T1000 (cell line): Measurements from ENCODE around the gene ADIRF.
"Not testable (repeated sequence)": the region's sequence is repeated elsewhere in the genome, so short reads cannot be mapped to it uniquely, and the experiment has no call there.

Experiments
- DNase-seq: peaks from one replicate; lab custom pipeline; 2025; ENCODE audit warnings: mixed read lengths; lab: John Stamatoyannopoulos, UW

ADIRF gene

DNA sequence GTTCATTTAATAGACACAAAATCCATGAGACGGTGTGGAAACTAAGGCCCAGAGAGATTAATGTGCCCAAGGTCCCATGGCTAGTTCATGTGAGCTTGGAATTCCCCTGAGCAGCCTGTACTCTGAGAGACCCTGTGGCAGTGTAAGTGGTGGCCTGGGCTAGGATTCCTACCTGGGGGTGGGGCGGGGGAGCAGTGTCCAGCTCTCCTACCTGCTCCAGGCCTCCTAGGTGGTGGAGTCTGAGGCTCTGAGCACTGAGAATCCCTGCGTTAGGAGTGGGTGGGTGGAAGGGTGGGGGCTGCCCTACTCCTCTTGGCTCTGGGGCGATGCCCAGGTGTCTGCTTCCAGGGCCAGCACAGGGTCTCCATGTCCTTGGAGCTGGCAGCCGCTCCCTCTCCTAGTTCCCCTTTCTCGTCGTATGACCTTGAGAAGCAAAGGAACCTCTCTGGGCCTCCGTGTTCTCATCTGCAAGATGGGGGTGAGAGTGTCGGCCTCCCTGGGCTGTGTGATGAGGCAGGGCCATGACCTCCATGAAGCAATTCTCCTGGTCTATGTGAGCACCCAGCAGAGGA, 7.3 kb upstream of the ADIRF start:
- DNase-seq: no peak

DNA sequence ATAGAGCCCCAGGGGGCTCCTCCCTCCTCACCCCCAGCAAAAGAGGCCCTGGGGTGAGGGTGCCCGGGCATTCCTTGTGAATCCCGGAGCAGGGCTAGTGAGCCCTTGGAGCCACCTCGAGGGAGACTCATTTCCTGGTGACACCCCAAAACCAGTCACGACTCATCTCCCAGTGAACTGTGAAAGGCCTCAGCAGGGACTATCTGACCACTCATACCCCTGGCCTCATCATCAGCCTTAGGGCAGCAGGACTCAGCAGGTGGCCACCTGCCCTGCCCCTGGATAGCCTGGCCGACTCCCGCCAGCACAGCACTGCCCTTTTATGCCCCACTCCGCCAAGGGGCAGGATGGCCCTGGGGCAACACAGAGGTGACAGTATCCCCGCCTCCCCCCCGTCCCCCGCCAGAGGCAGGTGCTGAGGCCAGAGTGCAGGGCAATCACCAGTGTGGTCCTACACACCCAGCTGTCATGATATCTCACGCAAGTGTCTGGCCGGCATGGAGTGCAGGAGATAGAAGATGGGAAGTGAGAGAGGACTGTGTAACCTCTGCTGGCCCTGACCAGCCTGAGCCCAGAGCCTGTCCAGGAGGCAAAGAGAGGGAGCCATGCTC, 6.7 kb upstream of the ADIRF start:
- DNase-seq: peak; percentile 33

DNA sequence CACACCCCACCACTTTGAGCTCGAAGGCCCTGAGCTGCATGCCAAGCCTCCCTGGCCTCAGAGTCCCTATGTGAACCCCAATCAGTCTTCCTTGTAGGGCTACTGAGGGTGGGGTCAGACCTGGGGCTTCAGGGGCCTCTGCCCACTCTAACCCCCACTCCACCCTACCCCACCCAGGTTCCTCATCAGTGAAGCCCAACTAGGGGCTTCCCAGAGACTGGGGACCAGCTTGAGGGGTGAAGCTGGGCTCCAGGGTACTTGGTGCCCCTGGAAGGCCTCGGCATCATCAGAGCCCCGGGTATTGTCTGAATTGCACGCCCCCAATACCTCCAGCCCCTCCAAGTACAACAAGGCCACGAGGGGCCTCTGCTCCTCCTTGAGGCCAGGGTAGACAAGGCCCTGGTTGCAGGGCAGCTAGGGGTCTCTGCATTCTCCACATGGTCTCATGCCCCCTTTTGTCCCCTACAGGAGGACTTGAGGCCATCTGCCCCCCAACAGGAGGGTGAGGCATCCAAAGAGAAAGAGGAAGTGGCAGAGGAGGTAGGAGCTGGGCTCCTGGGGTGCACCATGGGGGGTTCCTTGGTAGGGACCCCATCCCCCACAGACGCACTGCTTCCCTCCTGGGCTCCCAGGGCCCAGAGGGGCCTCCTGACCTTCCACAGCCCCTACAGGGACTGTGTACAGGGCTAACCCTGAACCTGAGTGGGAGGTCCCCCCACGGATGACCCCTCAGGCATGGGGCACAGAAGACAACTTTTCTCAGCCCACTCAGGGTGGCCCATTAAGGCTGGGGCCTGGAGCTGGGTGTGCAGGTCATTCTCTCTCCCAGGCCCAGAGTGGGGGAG, 5.9 kb upstream of the ADIRF start:
- no peak for DNase-seq

DNA sequence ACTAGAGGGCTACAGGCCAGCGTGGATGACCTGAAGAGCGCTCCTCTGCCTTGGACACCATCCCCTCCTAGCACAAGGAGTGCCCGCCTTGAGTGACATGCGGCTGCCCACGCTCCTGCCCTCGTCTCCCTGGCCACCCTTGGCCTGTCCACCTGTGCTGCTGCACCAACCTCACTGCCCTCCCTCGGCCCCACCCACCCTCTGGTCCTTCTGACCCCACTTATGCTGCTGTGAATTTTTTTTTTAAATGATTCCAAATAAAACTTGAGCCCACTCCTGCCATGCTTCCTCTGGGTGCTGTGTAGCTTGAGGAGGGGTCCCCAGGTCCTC, 5.3 kb upstream of the ADIRF start:
- DNase-seq: no peak

DNA sequence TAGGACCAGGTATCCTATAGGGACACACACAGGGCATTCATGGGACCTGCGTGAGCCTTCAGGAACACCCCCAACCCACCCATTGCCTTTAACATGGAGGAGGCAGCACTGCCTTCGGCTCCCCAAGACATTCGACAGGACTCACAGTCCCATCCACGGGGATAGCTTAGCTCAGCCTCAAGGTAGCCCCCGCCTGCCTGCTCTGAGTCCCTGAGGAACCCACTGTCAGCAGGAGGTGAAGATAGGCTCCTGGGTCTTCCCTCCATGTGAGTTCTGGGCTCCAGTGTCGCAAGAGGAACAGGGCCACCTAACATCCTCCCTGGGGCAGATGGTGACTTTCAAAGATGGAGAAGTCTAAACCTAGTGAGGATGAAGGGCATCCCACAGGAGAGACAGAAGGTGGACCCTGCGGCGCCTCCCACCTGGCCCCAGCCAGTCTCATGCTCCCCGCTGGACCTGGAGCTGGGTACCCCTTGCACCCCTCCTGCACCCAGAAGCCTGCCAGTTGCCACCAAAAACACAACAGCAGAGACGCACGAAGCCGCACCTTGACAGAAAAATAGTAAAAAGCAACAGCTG, 4.9 kb upstream of the ADIRF start:
- DNase-seq: no peak

DNA sequence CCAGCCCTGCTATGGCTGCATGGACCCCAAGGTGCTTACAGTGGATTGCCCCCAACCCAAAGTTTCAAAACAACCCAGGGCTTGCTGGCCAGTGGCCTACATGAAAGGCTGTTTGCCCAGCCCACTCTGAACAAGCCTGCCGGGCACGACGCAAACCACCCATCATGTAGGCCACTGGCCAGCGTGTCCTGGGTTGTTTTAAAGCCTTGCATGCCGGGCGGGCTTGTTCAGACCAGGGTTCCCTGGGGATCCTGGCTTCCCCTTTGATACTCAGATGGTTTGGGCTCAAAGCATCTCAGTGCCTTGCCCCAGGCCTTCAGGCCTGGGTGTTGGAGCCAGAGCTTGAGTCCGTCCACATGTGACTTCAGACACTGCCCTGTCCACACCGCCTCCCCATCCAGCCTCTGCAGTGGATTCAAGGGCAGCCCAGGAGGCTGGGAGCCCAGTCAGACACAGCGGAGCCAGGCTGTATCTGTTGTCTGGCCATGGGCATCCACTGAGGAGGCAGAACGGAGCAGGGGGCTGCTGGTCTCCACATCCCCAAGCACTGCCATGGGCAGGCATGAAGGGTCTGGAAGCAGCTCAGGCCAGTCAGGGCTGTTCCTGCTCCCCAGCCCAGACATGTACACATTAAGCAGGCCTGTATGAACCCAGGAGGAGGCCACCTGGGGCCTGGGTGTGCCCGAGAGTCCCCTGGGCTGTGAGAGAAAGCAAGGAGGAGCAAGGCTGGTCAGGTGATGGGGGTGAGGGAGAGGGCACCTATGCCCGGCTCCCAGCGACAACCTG, 4.0 kb upstream of the ADIRF start:
- no peak for DNase-seq

DNA sequence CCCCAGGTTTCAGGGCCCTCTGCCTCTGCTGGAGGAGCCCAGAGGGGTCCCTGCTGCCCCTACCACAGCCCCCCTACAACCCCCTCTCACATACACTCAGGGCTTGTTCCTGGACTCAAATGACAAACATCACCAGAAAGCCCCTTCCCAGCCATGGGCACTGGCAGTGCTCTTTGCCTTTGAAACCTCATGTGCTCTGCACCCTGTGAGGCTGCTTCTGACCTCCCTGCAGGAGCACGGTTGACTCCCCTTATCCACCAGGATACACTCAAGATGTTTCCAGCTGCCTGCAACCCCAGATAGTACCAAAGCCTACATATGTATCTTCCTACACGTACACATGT, 3.5 kb upstream of the ADIRF start:
- DNase-seq: no peak

DNA sequence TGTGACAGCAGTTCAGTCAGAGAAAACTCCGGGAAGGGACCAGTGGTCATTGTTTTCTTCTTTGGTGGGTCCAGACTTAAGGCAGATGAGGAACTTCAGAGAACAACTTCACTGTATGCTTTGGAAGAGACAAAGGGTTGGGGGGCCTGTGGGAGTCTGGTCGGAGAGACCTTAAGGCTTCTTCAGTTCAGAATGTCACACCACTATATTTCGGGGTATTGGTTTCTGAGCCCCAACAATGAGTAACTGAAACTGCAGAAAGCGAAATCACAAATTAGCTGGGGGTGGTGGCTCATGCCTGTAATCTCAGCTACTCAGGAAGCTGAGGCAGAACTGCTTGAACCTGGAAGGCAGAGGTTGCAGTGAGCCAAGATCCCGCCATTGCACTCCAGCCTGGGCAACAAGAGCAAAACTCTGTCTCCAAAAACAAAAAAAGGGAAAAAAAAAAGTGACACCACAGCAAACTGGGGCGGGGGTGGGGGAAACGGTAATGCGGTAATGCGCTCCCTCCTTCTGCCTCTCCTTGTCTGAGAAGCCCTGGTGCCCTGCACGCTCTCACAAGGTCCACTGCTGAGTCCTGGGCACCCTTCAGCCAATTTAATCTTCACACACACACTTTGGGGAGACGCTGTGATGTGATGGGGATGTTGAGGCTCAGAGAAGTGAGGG, 2.2 kb upstream of the ADIRF start:
- no peak for DNase-seq

DNA sequence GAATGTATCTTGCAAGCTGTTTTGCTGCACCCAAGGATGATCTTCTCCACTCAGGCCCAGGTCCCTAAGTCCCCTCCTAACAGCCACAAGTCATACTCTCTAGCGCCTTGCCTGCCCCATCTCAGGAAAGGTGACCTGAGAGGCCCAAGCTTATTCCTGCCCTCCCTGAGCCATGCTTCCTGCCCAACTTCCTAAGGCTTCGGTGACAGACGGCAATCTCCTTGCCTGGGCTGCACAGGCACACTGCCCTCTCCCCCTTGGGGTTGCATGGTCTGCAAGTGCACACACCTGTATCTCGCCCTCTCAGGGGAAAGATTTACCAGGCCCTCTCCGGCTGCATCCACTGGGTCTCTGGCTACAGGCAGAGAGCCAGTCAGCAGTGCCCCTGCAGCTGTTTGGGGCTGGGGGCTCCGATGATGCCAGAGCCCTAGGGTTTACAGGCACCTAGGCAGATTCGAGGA, 771 bp upstream of the ADIRF start:
- DNase-seq: no peak

DNA sequence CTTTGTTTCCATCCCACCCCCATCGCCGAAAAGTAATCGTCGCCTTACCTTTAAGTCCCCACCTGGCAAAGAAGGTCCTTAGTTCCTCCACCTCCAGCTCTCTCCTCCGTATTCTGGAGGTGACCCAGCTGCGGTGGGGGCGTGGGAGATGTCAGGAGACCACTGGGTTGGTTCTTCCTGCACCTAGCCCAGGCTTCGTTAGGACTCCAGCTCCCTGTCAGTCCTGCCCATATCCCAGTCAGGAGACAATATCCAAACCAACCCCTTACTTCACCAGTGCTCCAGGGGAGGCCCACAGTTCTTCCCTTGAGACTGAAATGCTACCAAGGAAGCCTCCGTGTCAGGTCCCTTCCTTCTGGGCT, 693 bp downstream of the ADIRF start:
- no peak for DNase-seq

DNA sequence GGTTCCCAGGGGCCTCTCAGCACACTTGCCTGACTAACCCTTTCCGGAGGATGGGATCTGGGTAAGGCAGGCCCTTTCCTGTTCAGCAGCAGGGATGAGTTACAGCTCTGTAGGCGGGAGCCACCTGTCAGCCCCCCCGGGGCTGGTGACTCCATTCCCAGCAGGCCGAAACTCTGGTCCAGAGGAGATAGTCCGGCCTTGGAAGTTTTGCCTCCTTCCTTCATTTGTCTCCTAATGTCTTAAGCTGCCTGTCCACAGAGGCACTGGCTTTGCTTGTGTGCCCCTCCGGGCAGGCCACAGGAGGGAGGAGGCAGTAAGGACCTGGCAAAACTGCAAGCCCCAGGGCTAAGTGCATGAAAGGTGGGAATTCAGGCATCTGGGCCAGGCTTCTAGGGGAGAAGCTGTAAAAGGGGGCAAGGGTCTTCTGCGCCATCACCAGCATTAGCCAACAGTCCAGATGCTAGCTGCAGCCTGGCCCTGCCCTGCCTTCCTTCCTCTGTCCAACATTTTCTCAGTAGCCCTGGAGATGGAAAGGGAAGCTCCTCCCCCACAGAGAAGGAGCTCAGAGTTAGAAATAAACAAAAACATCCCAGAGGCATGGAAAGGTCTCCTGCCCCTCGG, 1.2 kb downstream of the ADIRF start:
- DNase-seq: peak; percentile 54

DNA sequence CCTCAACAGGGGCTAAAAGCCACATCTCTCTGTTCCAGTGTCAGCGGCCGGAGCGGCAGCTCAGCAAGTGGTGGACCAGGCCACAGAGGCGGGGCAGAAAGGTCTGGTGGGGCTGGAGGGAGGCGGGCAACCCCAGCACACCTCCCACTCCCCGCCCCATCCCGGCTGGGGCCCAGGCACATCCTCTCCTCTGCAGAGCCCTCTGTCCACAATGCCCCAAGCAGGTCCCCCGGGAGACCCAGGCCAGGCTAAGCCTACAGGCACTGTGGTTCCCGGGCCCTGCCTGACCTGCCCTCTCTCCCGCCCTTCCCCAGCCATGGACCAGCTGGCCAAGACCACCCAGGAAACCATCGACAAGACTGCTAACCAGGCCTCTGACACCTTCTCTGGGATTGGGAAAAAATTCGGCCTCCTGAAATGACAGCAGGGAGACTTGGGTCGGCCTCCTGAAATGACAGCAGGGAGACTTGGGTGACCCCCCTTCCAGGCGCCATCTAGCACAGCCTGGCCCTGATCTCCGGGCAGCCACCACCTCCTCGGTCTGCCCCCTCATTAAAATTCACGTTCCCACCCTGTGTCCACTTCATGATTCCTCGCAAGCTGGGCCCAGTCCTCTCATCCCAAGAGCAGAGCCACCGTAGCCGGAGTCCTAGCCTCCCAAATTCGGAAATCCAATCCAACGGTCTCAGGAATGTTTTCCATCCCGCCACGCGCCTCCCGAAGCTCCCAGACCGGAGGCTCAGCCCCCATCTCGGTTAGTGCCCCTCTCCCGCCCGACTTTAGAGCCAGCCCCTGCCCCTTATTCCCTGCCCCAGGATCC, 2.1 kb downstream of the ADIRF start:
- peak; percentile 40 for DNase-seq

DNA sequence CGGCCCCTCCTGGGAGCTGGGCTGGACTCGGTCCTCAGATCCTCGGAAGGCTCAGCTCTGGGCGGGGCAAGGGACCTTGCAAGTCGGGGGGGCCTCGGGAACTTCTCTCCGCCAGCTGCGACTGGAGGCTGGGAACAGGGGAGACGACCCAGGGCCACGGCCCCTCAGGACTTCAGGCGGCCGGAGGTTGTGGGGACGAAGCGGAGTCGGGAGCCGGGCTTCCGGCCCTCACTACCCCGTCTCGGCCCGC, 2.6 kb downstream of the ADIRF start:
- DNase-seq: no peak

DNA sequence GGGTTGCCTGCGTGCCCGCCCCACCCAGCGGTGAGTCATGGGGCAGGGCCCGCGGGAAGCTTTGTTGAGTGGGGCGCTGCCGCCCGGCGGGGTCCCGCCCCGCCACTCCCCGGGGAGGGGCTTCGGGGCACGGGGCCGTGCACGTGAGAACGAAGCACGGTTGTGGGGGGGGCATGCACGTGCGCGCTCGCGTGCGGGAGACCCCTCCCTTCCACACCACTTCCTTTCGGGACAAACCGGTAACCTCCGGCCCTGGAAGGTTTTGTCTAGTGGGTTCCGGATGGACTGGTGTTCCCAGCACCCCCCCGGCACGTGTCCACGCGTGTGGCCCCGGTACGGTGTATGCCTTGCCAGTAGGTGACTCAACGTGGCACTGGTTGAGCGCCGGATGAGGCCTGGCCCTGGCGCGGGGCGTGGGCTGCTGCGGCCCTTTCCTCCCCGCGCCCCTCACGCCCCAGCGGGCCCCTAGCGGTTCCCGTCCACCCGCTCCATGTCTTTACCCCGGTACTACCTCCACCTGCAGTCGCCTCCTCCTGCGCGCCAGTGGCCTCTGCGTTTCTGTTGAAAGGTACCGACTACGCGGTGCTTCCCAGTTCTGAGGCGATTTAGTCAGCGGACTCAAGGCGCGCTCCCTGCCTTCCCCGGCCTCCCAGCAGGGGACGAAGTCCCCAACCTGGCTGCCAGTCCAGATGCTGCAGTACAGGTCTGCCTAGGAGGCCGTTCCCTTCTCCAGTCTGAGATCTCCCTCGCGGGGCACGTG, 3.1 kb downstream of the ADIRF start:
- DNase-seq: peak; percentile 94

DNA sequence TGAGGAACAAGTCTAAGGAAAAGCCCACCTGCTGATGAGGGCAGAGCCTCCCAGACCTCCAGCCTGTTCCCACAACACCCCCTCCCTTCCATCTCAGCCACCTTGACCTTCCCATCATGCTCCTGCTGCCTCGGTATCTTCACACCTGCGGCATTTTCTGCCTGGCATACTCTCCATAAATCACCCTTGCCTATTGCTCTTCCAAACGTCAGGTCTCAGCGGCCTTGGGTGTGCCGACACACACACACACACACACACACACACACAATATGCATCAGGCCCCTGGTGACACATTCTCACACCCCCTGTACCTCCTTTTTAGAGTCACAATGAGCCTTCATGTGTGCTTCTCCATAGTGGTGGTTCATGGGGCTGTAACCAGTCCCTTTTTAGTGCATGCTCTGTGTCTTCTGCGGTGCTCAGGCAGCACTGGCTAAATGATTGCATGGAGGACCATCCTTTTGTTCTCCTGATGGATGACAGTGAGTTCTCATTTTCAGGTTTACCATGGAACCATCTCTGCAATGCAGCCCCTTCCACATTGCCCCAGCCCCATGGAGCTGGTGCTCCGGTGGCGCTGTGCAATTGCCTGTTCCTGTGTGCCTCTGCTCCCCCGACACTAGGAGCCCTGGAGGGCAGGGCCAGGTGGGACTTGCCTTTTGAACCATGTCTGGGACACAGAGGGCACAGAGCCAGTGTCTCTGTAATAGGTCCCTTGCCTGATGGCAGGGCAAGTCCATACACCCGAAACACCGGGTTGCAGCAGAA, 4.5 kb downstream of the ADIRF start:
- no peak for DNase-seq

DNA sequence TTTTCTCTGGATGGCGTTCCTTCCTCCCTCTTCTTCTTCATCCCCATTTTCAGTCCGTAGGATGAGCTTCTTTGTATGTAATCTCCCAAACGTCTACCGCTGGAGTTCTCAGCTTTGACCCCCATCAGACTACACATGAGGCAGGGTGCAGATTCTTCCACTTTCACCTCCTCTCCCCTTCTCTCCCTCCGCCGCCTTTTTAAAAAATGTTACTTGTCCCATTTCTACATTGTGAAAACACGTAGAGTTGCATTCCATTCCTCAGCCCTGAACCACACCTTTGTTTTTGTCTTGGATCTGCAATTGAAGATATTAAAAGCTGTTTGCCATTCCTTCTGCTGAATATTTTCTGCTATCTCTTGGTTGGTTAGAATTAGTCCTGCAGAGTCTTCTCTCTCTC, 6.2 kb downstream of the ADIRF start:
- no peak for DNase-seq

DNA sequence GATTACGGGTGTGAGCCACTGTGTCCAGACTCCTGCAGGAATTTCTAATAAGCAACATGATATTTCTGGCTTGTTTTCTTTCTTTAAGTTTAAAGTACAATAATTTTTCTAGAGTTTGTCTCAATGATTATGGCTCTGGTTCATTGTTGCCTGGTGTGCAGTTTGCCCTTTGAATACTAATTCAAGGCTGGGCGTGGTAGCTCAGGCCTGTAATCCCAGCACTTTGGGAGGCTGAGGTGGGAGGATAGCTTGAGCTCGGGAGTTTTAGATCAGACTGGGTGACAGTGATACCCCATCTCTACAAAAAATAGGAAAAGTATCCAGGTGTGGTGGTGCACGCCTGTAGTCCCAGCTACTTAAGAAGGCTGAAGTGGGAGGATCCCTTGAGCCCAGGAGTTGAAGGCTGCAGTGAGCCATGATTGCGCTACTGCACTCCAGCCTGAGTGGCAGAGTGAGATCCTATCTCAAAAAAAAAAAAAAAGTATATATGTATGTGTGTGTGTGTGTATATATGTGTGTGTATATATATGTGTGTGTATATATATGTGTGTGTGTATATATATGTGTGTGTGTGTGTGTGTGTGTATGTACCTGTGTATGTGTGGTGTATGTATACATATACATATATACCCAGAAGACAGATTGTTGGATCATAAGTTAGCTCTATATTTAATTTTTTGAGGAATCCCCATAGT, 8.2 kb downstream of the ADIRF start:
- no peak for DNase-seq

DNA sequence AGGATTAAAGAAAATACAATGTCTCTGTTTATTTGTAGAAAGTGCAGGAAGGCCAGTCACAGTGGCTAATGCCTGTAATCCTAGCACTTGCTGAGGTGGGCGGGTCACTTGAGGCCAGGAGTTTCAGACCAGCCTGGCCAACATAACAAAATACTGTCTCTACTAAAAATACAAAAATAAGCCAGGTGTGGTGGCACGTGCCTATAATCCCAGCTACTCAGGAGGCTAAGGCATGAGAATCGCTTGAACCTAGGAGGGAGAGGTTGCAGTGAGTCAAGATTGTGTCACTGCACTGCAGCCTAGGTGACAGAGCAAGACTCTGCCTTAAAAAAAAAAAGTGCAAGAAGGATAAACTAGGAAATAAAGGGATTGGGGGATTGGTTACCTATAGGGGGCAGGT, 10.2 kb downstream of the ADIRF start:
- not testable (repeated sequence) for DNase-seq
